Neural progenitor cell (in vitro differentiated cells): ENCODE data around the gene KCNE1. TPM values are rescaled to one million over a fixed set of nuclear protein-coding genes. Genes with fewer than 3 reads are reported as not detected.
A peak's percentile ranks its signal among the peaks of the same experiment; 100 is the strongest.

Experiments used
- DNase-seq: peaks from one replicate; pipeline ENCODE4 v3.0.0-alpha.2; 2016; ENCODE audit warnings: low spot score
- H2AFZ ChIP-seq: fragments of 200-600 bp; sonication (generic); replicated peaks from 2 replicates; pipeline ENCODE4 v1.6.1; 2016; ENCODE audit warnings: antibody characterized with exemption
- H3F3A ChIP-seq: fragments of 200-600 bp; sonication (generic); 2 replicates; pipeline ENCODE4 v1.6.1; 2016; ENCODE audit warnings: antibody characterized with exemption, low read depth
- H3K27ac ChIP-seq: fragments of 200-600 bp; sonication (generic); 2 replicates; pipeline ENCODE4 v1.5.1; 2016; ENCODE audit warnings: mild to moderate bottlenecking
- H3K27me3 ChIP-seq: fragments of 200-600 bp; sonication (generic); 2 replicates; pipeline ENCODE4 v1.6.1; 2016; ENCODE audit warnings: mild to moderate bottlenecking, moderate library complexity
- H3K36me3 ChIP-seq: fragments of 200-600 bp; sonication (generic); 2 replicates; pipeline ENCODE4 v1.5.1; 2016
- H3K4me1 ChIP-seq: fragments of 200-600 bp; sonication (generic); 2 replicates; pipeline ENCODE4 v1.6.1; 2016; ENCODE audit warnings: mixed run types
- H3K4me2 ChIP-seq: fragments of 200-600 bp; sonication (generic); 2 replicates; pipeline ENCODE4 v1.6.1; 2016
- H3K4me3 ChIP-seq: fragments of 200-600 bp; sonication (generic); 2 replicates; pipeline ENCODE4 v1.5.1; 2016
- H3K79me2 ChIP-seq: fragments of 200-600 bp; sonication (generic); 2 replicates; pipeline ENCODE4 v1.6.1; 2016; ENCODE audit warnings: low read depth
- H3K9ac ChIP-seq: fragments of 200-600 bp; sonication (generic); 2 replicates; pipeline ENCODE4 v1.6.1; 2016
- H3K9me3 ChIP-seq: fragments of 200-600 bp; sonication (generic); 2 replicates; pipeline ENCODE4 v1.5.1; 2016; ENCODE audit warnings: low read depth
- H4K20me1 ChIP-seq: fragments of 200-600 bp; sonication (generic); 2 replicates; pipeline ENCODE4 v1.6.1; 2016; ENCODE audit warnings: low read depth
- H3K27ac Mint-ChIP-seq: 3 replicates; pipeline ENCODE4 v1.8.0; 2021; ENCODE audit warnings: mixed read lengths
- H3K27me3 Mint-ChIP-seq: 2 replicates; pipeline ENCODE4 v1.8.0; 2022; ENCODE audit warnings: low read depth, mild to moderate bottlenecking, inconsistent platforms, moderate library complexity, mixed read lengths; ENCODE audit not compliant: insufficient read depth
- H3K36me3 Mint-ChIP-seq: 3 replicates; pipeline ENCODE4 v1.8.0; 2021; ENCODE audit warnings: mixed read lengths
- H3K4me1 Mint-ChIP-seq: 3 replicates; pipeline ENCODE4 v1.8.0; 2021; ENCODE audit warnings: mixed read lengths
- H3K4me3 Mint-ChIP-seq: 3 replicates; pipeline ENCODE4 v1.8.0; 2021; ENCODE audit warnings: mild to moderate bottlenecking, moderate library complexity, mixed read lengths
- H3K9me3 Mint-ChIP-seq: 3 replicates; pipeline ENCODE4 v1.8.0; 2020; ENCODE audit warnings: mixed read lengths
- EZH2 ChIP-seq: fragments of 200-600 bp; sonication (generic); IDR thresholded peaks from 2 replicates; pipeline ENCODE4 v1.6.1; 2017; ENCODE audit warnings: antibody characterized with exemption, mild to moderate bottlenecking, moderate library complexity
- EZH2phosphoT487 ChIP-seq: fragments of 200-600 bp; sonication (generic); IDR thresholded peaks from 2 replicates; pipeline ENCODE4 v1.6.1; 2017; ENCODE audit warnings: antibody characterized with exemption
- total RNA-seq: library from RNA; depleted of rRNA; stranded (reverse); fragments of >200 nt; gene quantifications from 2 replicates; pipeline ENCODE4 v1.2.3, GENCODE V29; 2015; ENCODE audit warnings: low replicate concordance
- TF ChIP-seq, protein P1 (sequence below): fragments of 200-600 bp; sonication (generic); IDR thresholded peaks from 2 replicates; pipeline ENCODE4 v1.5.1; 2017; ENCODE audit warnings: antibody characterized with exemption, mild to moderate bottlenecking

Gene KCNE1
- total RNA-seq, 1 donor from 2014 or later = not detected

DNA sequence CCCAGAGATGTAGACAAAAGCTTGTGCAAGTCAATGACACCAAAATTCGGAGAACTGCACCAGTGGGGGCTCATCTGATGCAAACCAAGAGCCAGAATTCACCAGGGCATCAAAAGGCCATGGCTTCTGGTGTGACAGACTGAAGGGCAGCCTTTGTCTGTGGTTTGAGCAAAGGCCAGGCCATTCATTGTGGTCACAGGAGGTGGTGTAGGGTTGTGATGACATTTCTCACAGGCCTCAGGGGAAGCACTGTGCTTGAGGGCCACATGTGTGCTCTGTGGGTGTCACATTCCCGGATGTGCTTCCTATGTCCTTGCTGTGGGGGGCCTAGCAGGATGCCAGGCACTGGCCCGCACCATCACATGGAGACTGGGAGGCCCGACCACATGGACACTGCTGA is 22.5 kb upstream of the KCNE1 start:
- Histone ChIP-seq H3K4me2 (no peak overlapping the region), H3K4me1 (peaks cover 13% of the 10 kb centered on the region), H3F3A (no peaks in the 10 kb centered on the region), H3K79me2 (no peaks in the 10 kb centered on the region), H3K27me3 (no peaks in the 10 kb centered on the region), H2AFZ (no peak overlapping the region), H3K36me3 (no peaks in the 10 kb centered on the region), H3K9me3 (no peaks in the 10 kb centered on the region), H3K9ac (no peak overlapping the region), H4K20me1 (no peaks in the 10 kb centered on the region), H3K4me3 (no peak overlapping the region), H3K27ac (no peak overlapping the region)
- Mint-ChIP-seq H3K4me1 (peaks cover 10% of the 10 kb centered on the region), H3K27ac (peak overlapping the region; percentile 43), H3K4me3 (no peak overlapping the region), H3K9me3 (peaks cover 7% of the 10 kb centered on the region), H3K36me3 (peaks cover 2% of the 10 kb centered on the region), H3K27me3 (no peaks in the 10 kb centered on the region)
- TF ChIP-seq EZH2 = no peak
- TF ChIP-seq EZH2phosphoT487 = no peak
- TF ChIP-seq, protein P1, sequence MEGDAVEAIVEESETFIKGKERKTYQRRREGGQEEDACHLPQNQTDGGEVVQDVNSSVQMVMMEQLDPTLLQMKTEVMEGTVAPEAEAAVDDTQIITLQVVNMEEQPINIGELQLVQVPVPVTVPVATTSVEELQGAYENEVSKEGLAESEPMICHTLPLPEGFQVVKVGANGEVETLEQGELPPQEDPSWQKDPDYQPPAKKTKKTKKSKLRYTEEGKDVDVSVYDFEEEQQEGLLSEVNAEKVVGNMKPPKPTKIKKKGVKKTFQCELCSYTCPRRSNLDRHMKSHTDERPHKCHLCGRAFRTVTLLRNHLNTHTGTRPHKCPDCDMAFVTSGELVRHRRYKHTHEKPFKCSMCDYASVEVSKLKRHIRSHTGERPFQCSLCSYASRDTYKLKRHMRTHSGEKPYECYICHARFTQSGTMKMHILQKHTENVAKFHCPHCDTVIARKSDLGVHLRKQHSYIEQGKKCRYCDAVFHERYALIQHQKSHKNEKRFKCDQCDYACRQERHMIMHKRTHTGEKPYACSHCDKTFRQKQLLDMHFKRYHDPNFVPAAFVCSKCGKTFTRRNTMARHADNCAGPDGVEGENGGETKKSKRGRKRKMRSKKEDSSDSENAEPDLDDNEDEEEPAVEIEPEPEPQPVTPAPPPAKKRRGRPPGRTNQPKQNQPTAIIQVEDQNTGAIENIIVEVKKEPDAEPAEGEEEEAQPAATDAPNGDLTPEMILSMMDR = no peak
- no peak for DNase-seq

- H3K27ac ChIP-seq = no peak overlapping the region
- H3K4me1 Mint-ChIP-seq = peaks cover 10% of the 10 kb centered on the region
- H4K20me1 ChIP-seq = no peaks in the 10 kb centered on the region
- H3K4me3 Mint-ChIP-seq = no peak overlapping the region
- H3K9ac ChIP-seq = no peak overlapping the region
- H3K4me1 ChIP-seq = peaks cover 13% of the 10 kb centered on the region
- no peak overlapping the region for H2AFZ ChIP-seq
- peaks cover 2% of the 10 kb centered on the region for H3K36me3 Mint-ChIP-seq
- no peaks in the 10 kb centered on the region for H3K79me2 ChIP-seq
- H3F3A ChIP-seq = no peaks in the 10 kb centered on the region
- peaks cover 9% of the 10 kb centered on the region for H3K9me3 Mint-ChIP-seq
- no peak overlapping the region for H3K27ac Mint-ChIP-seq
- H3K27me3 ChIP-seq = no peaks in the 10 kb centered on the region
- H3K27me3 Mint-ChIP-seq = no peaks in the 10 kb centered on the region
- no peak overlapping the region for H3K4me3 ChIP-seq
- H3K36me3 ChIP-seq = no peaks in the 10 kb centered on the region
- no peak for DNase-seq
- no peak overlapping the region for H3K4me2 ChIP-seq
- H3K9me3 ChIP-seq = no peaks in the 10 kb centered on the region
- TF ChIP-seq, protein P1 = no peak
- TF ChIP-seq EZH2 = no peak
Observed at GRCh38 chr21:34533938-34534337, 21.9 kb upstream of the KCNE1 start.

DNA sequence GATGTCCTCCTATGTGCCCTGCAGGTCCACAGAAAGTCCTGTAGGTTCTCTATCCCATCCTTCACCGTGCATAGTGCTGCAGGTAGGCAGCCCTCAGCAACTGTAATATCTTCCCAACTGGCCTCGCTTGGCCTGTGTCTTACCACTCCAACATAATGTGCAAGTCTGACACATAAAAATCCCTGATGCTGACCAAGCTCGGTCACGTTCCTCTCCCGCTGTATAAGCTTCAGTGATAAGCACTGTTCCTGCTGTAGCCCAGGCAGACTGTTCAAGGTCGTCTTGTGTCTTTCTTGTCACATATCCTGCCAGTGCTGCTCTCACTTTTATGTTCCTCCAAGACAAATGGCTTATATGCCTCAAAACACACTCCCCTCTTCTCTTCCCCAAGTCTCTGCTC is 19.4 kb upstream of the KCNE1 start:
- Mint-ChIP-seq H3K9me3 (peaks cover 11% of the 10 kb centered on the region), H3K27ac (no peak overlapping the region), H3K4me1 (peaks cover 14% of the 10 kb centered on the region), H3K27me3 (no peaks in the 10 kb centered on the region), H3K4me3 (no peak overlapping the region), H3K36me3 (peaks cover 2% of the 10 kb centered on the region)
- no peaks in the 10 kb centered on the region for H3K27me3 ChIP-seq
- H3K4me2 ChIP-seq = no peak overlapping the region
- no peak for DNase-seq
- no peaks in the 10 kb centered on the region for H3K79me2 ChIP-seq
- H3K36me3 ChIP-seq = no peaks in the 10 kb centered on the region
- TF ChIP-seq EZH2phosphoT487 = no peak
- TF ChIP-seq, protein P1 = no peak
- no peak for TF ChIP-seq EZH2
- no peak overlapping the region for H3K9ac ChIP-seq
- H3F3A ChIP-seq = peaks cover 8% of the 10 kb centered on the region
- no peak overlapping the region for H3K27ac ChIP-seq
- H3K4me3 ChIP-seq = no peak overlapping the region
- peaks cover 14% of the 10 kb centered on the region for H3K4me1 ChIP-seq
- H2AFZ ChIP-seq = no peak overlapping the region
- H4K20me1 ChIP-seq = no peaks in the 10 kb centered on the region
- no peaks in the 10 kb centered on the region for H3K9me3 ChIP-seq

DNA sequence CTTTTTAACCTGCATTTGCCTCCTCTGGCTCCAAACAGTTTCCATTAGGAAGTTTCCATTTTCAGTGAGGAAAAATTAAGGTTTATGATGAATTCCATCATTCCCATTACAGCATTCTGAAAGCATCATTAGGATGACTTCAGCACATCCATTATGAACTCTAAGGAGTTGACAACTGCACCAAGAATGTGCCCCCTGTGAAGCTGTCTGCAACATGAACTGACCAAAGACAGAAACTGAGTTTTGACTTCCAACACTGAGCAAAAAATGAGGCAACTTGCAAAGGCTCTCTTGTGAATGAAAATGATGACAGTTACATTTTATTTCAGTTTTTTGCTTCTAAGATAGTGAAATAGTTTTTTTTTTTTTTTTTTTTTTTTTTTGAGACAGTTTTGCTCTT is 18.3 kb upstream of the KCNE1 start:
- no peak overlapping the region for H3K27ac Mint-ChIP-seq
- Histone ChIP-seq H3K4me2 (no peak overlapping the region), H3K9me3 (no peaks in the 10 kb centered on the region), H2AFZ (no peak overlapping the region), H3K79me2 (no peaks in the 10 kb centered on the region), H3K9ac (no peak overlapping the region), H4K20me1 (no peaks in the 10 kb centered on the region), H3K4me1 (peaks cover 17% of the 10 kb centered on the region), H3K4me3 (no peak overlapping the region), H3K36me3 (no peaks in the 10 kb centered on the region), H3K27me3 (peaks cover 7% of the 10 kb centered on the region), H3F3A (peaks cover 8% of the 10 kb centered on the region), H3K27ac (no peak overlapping the region)
- TF ChIP-seq EZH2phosphoT487 = no peak
- no peak for TF ChIP-seq EZH2
- TF ChIP-seq, protein P1 = no peak
- H3K27me3 Mint-ChIP-seq = no peaks in the 10 kb centered on the region
- peaks cover 2% of the 10 kb centered on the region for H3K36me3 Mint-ChIP-seq
- peaks cover 11% of the 10 kb centered on the region for H3K9me3 Mint-ChIP-seq
- no peak for DNase-seq
- H3K4me3 Mint-ChIP-seq = no peak overlapping the region
- peaks cover 21% of the 10 kb centered on the region for H3K4me1 Mint-ChIP-seq
